GM20000 (cell line): ENCODE results near the gene FADS1.

Experiments used
- DNase-seq: peaks from one replicate; pipeline ENCODE4 v3.0.0; 2012; ENCODE audit warnings: low spot score
- TF ChIP-seq, protein P1 (sequence below): IDR thresholded peaks from 2 replicates; pipeline ENCODE4 v1.5.1; 2012; ENCODE audit warnings: mild to moderate bottlenecking, control low read depth; ENCODE audit errors: extremely low read depth, missing control alignments

FADS1 gene

GRCh38 chr11:61792310-61793082 is 24.3 kb downstream of the FADS1 start, which contains the start of the genes FEN1 and TMEM258:
Gene FEN1 (plus strand): TSS chr11:61792911. CDS start chr11:61795362, 2,451 bp downstream.
Gene TMEM258 (minus strand): TSS chr11:61792599. CDS start chr11:61792558, 41 bp downstream.
- DNase-seq: peak; percentile 91
- TF ChIP-seq, protein P1, sequence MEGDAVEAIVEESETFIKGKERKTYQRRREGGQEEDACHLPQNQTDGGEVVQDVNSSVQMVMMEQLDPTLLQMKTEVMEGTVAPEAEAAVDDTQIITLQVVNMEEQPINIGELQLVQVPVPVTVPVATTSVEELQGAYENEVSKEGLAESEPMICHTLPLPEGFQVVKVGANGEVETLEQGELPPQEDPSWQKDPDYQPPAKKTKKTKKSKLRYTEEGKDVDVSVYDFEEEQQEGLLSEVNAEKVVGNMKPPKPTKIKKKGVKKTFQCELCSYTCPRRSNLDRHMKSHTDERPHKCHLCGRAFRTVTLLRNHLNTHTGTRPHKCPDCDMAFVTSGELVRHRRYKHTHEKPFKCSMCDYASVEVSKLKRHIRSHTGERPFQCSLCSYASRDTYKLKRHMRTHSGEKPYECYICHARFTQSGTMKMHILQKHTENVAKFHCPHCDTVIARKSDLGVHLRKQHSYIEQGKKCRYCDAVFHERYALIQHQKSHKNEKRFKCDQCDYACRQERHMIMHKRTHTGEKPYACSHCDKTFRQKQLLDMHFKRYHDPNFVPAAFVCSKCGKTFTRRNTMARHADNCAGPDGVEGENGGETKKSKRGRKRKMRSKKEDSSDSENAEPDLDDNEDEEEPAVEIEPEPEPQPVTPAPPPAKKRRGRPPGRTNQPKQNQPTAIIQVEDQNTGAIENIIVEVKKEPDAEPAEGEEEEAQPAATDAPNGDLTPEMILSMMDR: no peak

GRCh38 chr11:61791737-61792309 is 25.0 kb downstream of the FADS1 start:
- DNase-seq: no peak
- TF ChIP-seq, protein P1: no peak

DNA sequence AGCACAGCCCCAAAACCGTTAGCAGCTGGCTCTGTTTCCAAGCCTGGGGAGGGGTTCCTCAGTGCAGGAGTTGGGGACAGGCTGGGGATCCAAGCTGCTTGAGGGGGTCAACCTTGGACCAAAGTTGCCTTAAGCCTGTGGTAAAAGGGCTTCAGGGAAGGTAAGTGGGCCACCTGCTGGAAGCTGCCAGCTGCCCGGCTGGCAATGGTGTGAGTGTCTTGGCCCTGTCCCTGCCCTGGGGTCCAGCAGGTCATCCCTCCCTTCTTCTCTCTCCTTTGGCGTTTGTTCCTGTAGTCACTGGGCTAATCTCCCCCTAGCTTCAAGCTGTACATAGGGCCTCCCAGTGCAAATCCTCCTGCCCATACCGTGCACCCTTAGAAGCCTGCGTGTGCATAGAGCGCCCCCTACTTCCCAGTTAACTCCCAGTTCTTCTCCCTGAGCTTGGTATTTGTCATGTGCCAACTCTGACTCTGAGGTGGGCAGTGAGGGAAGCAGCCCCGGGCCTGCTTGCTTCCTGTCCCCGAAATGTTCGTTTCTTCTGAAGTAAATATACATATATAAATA is 28.8 kb downstream of the FADS1 start:
- TF ChIP-seq, protein P1: no peak

DNA sequence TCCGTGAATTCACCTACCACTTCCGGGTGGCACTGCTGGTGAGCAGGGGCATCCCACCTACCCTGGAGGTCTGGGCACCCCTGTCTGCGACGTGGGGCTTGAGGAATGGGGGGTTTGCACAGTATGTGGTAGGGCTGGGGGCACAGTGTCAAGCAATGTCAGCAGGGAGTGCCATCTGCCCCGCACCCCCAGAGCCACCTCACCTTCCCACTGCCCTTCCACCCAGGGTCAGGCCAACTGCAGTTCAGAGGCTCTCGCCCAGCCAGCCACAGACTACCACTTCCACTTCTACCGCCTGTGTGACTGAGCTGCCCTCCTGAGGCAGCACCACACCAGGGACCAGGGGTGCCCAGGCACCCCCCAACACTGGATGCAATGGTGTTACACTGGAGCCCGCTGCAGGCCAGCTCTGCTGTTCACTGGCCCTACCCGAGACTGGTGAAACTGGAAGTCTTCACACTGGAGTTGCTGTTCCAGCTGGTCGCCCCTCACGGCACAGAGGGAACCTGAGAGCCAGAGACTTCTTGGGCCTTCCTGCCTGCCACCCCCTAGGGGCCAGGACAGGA is 30.9 kb downstream of the FADS1 start:
- DNase-seq: no peak
- TF ChIP-seq, protein P1: no peak

More for the DNA sequence above, 28.8 kb downstream of the FADS1 start:
- no peak for DNase-seq

- DNase-seq: no peak
- TF ChIP-seq, protein P1: no peak
These were observed 32.3 kb downstream of the FADS1 start for GRCh38 chr11:61784506-61784805.

DNA sequence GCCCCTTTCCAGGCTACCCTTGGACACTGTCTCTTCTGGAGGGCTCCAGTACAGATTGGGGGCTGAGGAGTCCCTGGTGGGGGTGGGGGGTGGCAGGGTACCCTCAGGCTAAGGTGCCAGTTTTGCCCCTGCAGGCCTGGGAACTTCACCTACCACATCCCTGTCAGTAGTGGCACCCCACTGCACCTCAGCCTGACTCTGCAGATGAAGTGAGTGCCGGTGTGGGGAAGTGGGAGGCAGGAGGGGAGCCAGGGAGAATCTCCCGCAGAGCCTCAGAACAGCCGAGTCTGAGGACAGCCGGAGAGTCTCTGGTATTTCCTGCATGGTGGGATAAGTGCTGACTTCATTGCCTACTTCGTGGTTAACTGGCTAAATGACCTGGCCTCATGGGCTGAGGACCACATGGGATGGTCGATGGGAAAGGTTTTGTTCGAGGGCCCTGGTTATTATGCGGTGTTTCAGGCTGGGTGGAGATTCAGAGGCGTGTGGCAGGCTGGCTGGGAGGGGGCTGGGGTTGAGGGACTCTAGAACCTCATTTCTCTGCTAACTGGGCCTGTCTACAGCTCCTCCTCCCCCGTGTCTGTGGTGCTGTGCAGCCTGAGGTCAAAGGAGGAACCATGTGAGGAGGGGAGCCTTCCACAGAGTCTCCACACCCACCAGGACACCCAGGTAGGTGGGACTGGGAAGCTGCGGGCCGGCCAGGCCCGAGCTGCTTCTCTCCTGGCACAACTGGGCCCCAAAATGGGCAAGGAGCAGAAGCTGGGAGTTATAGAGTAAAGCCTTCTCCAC is 32.9 kb downstream of the FADS1 start:
- TF ChIP-seq, protein P1: no peak
- no peak for DNase-seq
